GM19099 (cell line): ENCODE results near the gene POLDIP3.

Experiments used
- POLR2A ChIP-seq: IDR thresholded peaks from 3 replicates; pipeline ENCODE4 v1.6.1; 2011; ENCODE audit warnings: low read depth; ENCODE audit not compliant: insufficient read length; ENCODE audit errors: extremely low read depth

The POLDIP3 gene

GRCh38 chr22:42585096-42585495, 29.6 kb downstream of the POLDIP3 start:
- TF ChIP-seq POLR2A, result no peak

- TF ChIP-seq POLR2A, result no peak
Observed at GRCh38 chr22:42584364-42584940, 30.2 kb downstream of the POLDIP3 start.

- TF ChIP-seq POLR2A, result no peak
Observed at GRCh38 chr22:42582987-42583386, 31.7 kb downstream of the POLDIP3 start.

GRCh38 chr22:42581762-42582716, 32.6 kb downstream of the POLDIP3 start:
- TF ChIP-seq POLR2A, result peak; percentile 78

- no peak for TF ChIP-seq POLR2A
Observed at GRCh38 chr22:42577623-42578240, 37.0 kb downstream of the POLDIP3 start.

GRCh38 chr22:42565956-42566355, 48.7 kb downstream of the POLDIP3 start:
- no peak for TF ChIP-seq POLR2A

- no peak for TF ChIP-seq POLR2A
Observed at GRCh38 chr22:42564699-42565098, 50.0 kb downstream of the POLDIP3 start.

GRCh38 chr22:42562684-42563083, 52.0 kb downstream of the POLDIP3 start:
- TF ChIP-seq POLR2A, result no peak

- TF ChIP-seq POLR2A, result no peak
Observed at GRCh38 chr22:42562279-42562678, 52.4 kb downstream of the POLDIP3 start.

GRCh38 chr22:42561856-42562255, 52.8 kb downstream of the POLDIP3 start:
- TF ChIP-seq POLR2A, result no peak

- no peak for TF ChIP-seq POLR2A
Observed at GRCh38 chr22:42560781-42561180, 53.9 kb downstream of the POLDIP3 start.

GRCh38 chr22:42560381-42560780, 54.3 kb downstream of the POLDIP3 start:
- no peak for TF ChIP-seq POLR2A

GRCh38 chr22:42553475-42554361, 61.0 kb downstream of the POLDIP3 start, which contains the start of gene SERHL2:
TSS of gene SERHL2 (plus strand) at chr22:42553956. CDS start at chr22:42554021, 65 bp downstream.
- peak; percentile 10 for TF ChIP-seq POLR2A

- no peak for TF ChIP-seq POLR2A
Observed at GRCh38 chr22:42549331-42550060, 65.2 kb downstream of the POLDIP3 start.
